ENCODE measurements around the gene TEC.
A peak's percentile ranks its signal among the peaks of the same experiment; 100 is the strongest.
"Not testable (repeated sequence)": the region's sequence is repeated elsewhere in the genome, so short reads cannot be mapped to it uniquely, and the experiment has no call there.

Gene TEC

GRCh38 chr4:48268956-48269860 lies at the start of gene TEC:
Gene TEC, minus strand, starts transcription at chr4:48269838. Its CDS starts 41,224 bp downstream, at chr4:48228614.
- DNase-seq = peak; percentile 32

DNA sequence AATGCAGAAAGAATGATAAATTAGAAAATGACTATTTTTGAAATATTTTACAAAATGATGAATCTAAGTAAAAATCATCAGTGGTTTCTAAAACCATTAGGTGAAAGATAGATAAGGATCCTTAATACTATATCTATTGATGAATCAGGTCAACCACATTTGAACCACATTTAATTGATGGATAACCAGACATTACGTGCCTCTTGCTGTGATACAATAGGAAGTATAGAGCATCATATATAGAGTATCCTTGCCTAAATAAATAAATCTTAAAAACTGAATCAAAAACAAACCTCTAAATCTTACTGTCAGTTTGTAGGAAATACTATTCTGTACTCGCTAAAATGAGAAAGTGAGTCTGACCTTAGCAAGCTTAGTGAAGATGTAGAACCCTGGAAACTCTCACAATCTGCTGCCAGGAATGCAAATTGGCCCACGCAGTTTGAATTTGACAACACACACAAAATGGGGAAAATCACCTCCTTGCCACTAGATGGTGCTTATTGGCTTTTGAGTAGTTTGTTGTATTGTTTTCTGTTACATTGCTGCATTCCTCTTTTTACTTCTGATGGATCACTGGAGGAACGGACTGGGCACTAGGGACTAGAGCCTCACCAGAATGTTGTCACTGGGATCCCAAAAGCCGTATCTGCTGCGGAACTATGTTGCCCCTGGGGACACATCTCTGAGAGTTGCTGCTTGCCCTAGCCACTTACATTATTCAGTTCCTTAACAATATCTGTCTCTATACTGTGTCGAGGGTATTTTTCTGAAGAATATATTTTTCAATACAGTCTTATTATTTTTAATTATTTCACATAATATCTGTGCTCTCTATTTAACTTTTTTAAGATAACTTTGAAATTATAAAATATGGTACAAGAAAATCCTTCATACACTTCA lies 46.3 kb upstream of the TEC start:
- DNase-seq = peak; percentile 21

DNA sequence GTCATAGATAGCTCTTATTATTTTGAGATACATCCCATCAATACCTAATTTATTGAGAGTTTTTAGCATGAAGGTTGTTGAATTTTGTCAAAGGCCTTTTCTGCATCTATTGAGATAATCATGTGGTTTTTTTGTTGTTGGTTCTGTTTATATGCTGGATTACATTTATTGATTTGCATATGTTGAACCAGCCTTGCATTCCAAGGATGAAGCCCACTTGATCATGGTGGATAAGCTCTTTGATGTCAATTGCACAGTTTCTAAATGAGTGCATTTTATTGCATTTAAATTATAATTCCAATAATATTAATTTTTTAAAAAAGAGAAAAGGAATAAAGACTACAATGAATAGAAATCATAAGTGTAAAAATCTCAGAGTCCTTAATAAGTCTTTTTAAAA lies 45.1 kb upstream of the TEC start:
- DNase-seq = not testable (repeated sequence)

GRCh38 chr4:48311896-48312295 lies 42.3 kb upstream of the TEC start:
- no peak for DNase-seq

DNA sequence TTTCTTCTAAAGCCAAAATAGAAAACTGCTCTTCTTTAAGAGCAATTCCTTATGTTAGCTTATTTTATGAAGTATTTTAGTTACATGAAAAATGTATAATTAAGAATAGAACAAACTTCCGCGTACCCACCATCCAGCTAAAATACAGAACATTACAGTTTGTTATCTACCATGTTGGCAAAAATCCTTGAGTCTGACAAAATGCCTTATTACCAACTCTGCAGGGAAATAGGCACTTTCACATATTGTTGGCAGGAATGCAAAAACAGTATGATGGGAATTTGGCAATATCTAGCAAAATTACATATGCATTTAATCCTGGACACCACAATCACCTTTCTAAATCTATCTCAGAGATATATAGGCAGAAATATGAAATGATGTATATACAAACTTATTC lies 39.3 kb upstream of the TEC start:
- DNase-seq = no peak

DNA sequence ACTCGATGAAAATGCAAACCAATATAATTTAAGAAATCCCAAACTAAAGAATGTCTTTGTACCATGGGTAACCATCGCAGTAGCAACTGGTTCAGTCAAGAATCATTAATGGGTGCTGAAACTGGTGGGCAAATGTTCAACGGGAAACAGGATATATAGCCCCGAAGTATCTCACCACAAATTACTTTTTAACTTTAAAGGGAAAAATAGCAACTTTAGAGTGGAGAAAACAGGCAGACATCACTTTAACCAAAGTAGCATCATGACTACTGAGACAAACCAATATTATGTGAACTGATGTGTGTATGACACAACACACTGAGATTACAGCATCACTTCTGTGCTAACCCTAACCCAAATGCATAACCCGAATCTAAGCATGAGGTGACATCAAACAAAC lies 37.9 kb upstream of the TEC start:
- DNase-seq = no peak

DNA sequence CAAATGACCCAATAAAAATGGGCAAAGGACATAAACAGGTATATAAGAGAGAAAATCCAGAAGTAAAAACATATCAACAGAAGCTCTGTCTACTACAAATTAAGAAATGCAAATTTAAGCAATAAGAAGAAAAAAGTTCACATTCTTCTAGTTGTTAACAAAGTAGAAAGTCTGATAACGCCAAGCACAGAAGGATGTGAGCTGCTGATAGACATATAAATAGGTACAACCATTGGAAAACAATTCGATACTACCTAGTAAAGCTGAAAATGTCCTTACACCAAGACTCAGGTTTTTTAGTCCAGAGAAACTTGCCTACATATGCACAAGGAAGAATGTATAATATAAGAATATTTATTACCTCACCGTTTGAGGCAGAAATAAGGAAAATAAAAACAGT lies 35.9 kb upstream of the TEC start:
- DNase-seq = no peak

DNA sequence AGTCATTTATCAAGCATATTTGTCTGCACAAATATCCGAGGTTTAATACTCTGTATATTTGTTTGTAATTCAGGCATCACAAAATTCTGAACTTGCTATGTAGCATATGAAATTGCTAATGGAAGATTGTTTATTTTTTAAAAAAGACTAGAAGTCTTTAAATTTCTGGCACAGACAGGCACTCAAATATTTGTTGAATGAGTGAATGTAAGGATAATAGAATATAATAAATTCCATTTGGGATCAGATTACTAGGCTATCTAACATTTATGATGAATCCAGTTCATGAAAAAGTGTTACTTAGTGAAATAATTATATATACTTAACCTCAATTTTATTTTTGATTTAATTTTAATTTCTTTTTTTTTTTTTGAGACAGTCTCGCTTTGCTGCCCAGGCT lies 30.4 kb upstream of the TEC start:
- DNase-seq = no peak

DNA sequence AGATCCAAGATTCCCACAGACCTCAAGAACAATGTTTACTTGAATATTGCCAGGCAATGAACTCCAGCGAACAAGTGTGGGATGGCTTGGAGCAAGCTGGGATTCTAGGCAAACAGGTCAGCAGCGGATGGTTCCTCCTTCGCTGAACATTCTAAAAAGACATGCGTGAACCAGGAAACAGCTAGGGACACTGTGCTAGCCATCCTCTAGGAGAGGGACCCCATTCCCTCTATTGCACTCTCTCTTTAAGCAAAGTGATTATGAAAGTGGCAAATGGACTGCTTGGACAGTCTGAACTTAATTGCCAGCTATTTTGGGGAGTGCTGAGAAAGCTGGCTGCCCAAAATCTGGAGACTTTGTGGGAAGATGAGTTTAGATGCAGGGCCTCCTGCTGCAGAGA lies 29.9 kb upstream of the TEC start:
- DNase-seq = no peak

DNA sequence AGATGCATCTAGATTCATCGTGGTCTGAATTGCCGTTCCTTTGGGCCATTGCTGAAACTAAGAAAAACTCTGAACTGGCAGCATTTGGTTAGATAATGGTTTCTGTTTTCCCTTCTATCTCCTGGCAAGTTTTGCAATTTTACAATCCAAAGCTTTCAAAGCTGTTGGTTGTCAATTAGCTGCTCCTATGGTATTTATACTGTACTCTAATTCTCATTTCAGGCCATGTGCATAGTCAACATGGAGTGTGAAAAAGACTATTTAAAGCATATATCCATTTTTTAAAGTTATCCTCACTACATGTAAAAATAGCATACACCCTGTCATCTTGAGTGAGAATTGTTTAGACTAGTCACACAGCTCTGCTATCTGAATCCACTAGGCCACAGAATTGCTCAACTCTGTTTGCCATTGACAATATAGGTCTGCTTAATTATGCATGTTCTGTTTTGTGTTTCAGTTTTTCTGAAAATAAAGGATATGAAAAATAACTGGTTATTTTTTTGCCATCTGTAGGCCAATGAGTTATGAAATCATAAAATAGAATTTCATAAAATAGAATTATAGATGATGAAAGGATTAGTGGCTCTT lies 27.7 kb upstream of the TEC start:
- DNase-seq = no peak

DNA sequence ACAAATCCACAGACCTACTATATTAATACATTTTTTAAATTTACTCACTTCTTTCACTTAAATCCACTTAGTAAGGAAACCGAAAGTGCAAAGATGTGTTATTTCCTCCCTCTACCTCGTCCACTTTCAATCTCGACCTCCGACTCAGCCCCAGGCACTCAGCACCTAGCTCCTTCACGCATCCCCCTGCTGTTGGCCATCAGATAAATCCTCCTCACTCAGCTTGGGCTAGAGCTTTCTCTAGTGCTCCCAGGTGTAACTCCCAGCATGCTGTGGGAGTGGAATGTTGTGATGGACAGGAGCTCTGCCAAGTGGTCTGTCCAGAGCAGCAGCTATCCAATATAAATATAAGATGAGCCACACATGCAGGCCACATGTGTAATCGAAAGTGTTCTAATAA lies 26.7 kb upstream of the TEC start:
- no peak for DNase-seq

- DNase-seq = no peak
Observed at GRCh38 chr4:48295116-48295515, 25.5 kb upstream of the TEC start.

DNA sequence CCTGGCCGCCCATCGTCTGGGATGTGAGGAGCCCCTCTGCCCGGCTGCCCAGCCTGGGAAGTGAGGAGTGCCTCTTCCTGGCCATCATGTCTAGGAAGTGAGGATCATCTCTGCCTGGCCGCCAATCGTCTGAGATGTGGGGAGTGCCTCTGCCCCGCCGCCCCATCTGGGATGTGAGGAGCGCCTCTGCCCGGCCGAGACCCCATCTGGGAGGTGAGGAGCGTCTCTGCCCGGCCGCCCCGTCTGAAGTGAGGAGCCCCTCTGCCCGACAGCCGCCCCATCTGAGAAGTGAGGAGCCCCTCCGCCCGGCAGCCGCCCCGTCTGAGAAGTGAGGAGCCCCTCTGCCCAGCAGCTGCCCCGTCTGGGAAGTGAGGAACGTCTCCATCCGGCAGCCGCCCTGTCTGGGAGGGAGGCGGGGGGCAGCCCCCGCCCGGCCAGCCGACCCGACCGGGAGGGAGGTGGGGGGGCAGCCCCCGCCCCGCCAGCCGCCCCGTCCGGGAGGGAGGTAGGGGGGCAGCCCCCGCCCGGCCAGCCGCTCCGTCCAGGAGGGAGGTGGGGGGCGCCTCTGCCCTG lies 22.7 kb upstream of the TEC start:
- DNase-seq = not testable (repeated sequence)

DNA sequence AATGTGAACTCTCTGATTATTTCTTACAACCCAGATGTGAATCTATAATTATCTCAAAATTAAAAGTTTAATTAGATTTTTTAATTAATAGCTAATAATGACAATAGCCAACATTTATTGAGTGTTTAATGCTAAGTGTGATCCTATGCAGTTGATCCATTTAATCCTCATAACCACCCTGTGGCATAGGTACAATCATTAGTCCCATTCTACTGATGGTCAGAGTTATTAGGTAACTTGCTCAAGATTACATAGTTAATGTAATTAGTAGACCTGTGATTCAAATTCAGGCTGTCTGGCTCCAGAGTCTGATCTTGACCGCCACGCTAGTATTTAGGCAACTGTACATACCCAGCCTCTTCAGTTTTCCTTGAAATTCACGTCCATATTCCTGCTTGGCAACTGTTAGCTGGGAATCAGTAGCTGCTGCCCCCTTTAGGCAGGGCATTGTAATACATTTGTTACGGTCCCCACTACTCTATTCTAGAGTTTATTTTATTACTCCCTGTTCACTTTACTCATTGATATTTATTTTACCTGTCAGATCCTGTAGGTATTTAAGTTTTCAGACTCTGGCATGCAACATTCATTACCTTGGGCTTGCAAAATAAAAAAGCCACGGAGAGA lies 20.6 kb upstream of the TEC start:
- DNase-seq = peak; percentile 9

- DNase-seq = not testable (repeated sequence)
Observed at GRCh38 chr4:48286060-48286459, 16.4 kb upstream of the TEC start.

DNA sequence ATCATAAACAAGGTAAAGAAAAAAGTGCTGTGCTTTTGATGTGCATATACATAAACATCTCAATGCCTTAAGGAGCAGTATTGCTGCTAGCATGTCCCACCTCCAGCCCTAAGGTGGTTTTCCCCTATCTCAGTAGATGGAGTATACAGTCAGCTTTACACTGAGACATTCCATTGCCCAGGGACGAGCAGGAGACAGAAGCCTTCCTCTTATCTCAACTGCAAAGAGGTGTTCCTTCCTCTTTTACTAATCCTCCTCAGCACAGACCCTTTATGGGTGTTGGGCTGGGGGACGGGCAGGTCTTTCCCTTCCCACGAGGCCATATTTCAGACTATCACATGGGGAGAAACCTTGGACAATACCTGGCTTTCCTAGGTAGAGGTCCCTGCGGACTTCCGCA lies 16.0 kb upstream of the TEC start:
- not testable (repeated sequence) for DNase-seq

DNA sequence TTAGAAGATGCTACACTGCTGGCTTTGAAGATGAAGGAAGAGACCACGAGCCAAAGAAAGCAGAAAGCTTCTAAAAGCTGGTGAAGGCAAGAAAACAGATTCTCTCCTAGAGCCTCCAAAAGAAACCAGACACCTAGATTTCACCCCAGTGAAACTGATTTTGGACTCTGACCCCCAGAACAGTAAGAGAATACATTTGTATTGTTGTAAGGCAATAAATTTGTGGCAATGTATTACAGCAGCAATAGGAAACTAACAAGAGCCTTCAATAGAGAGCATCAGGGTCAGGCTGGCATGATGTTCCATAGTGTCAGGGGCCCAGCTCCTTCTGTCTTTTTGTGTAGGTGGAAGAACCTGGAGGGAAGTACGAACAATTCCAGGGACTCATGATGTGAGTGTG lies 6.0 kb upstream of the TEC start:
- DNase-seq = no peak

- DNase-seq = peak; percentile 1
Observed at GRCh38 chr4:48275247-48275646, 5.6 kb upstream of the TEC start.

DNA sequence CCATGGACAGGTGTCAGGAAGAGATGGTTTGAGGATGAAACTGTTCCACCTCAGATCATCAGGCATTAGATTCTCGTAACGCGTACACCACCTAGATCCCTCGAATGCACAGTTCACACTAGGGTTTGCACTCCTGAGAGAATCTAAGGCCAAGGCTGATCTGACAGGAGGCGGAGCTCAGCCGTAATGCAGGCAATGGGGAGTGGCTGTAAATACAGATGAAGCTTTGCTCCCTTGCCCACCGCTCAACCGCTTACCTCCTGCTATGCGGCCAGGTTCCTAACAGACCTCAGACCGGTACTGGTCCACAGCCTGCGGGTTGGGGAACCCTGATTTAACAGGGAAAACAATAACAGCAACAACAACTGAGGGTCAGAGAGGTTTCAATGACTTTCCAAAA lies 2.0 kb upstream of the TEC start:
- DNase-seq = no peak

- no peak for DNase-seq
Observed at GRCh38 chr4:48270951-48271473, 1.4 kb upstream of the TEC start.

DNA sequence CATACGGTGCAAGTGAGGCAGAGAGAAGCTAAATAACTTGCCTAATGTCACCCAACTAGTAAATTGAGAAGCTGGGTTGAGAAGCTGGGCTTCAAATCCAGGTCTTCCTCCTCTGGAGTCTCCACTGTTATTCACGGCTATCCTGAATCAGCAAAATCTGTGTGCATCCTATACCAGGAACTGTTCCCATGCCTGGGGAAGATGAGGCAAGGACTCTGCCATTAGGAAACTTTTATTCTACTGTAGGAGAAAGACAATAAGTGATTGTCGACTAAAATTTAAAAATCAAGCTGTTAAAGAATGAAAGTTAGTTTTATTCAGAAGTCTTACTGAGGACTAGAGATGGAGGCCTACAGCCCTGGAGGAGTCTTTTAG lies 872 bp upstream of the TEC start:
- DNase-seq = no peak

DNA sequence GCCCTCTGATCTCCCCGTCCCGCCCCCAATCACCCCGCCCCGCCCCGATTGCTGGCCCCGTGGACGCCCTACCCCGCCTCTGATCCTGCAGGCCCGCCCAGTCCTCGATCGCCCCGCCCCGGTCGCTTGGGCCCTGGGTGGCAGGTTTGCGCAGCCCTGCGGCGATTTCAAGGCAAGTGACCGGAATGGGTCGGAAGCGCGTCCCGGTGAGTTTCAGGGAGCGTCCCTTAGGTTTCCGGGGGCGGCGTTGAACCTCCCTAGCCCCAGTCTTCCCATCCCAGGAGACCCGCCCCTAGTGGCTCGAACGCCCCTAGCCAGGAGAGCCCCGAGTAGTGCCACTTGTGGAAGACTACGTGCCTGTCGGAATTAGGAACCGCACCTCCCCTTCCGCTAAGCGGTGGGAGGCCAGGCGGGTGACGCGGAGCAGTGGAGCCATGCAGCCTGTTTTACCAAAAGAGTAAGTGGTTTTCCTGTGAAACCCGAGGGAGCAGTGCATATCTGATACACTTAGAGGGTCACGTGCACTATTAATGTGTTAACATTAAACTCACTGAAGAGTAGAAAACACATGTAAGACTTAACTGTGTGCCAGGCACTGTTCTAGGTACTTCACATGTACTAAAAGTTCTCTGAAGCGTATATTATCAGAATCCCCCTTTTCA lies 354 bp upstream of the TEC start:
- peak; percentile 79 for DNase-seq

All from NCI-H2029 (cell line).